Panc1 (cell line): ENCODE measurements around the gene FCGBP.
"Not testable (repeated sequence)": the region's sequence is repeated elsewhere in the genome, so short reads cannot be mapped to it uniquely, and the experiment has no call there.

Experiments used
- CTCF ChIP-seq: fragments of 450-650 bp; IDR thresholded peaks from 2 replicates; pipeline ENCODE4 v1.5.1; 2017; ENCODE audit warnings: mild to moderate bottlenecking
- POLR2AphosphoS5 ChIP-seq: IDR thresholded peaks from 2 replicates; pipeline ENCODE4 v1.6.1; 2012; ENCODE audit warnings: mild to moderate bottlenecking, low read depth, low read length, moderate library complexity
- TCF7L2 ChIP-seq: IDR thresholded peaks from 2 replicates; pipeline ENCODE4 v1.6.1; 2011; ENCODE audit warnings: mild to moderate bottlenecking, low read depth, low read length, inconsistent platforms
- TF ChIP-seq, protein P1 (sequence below), 2 experiments: IDR thresholded peaks; 2 replicates each; pipeline ENCODE4 v1.6.1; 2011 to 2012; ENCODE audit warnings: low read depth in 2 of 2, control low read depth in 1 of 2, low read length in 1 of 2, mild to moderate bottlenecking in 1 of 2, moderate library complexity in 1 of 2; ENCODE audit not compliant: insufficient read depth in 1 of 2

GRCh38 chr19:39892506-39892902, 41.9 kb downstream of the FCGBP start:
- not testable (repeated sequence) for TF ChIP-seq CTCF, POLR2AphosphoS5, TCF7L2
- TF ChIP-seq, protein P1, sequence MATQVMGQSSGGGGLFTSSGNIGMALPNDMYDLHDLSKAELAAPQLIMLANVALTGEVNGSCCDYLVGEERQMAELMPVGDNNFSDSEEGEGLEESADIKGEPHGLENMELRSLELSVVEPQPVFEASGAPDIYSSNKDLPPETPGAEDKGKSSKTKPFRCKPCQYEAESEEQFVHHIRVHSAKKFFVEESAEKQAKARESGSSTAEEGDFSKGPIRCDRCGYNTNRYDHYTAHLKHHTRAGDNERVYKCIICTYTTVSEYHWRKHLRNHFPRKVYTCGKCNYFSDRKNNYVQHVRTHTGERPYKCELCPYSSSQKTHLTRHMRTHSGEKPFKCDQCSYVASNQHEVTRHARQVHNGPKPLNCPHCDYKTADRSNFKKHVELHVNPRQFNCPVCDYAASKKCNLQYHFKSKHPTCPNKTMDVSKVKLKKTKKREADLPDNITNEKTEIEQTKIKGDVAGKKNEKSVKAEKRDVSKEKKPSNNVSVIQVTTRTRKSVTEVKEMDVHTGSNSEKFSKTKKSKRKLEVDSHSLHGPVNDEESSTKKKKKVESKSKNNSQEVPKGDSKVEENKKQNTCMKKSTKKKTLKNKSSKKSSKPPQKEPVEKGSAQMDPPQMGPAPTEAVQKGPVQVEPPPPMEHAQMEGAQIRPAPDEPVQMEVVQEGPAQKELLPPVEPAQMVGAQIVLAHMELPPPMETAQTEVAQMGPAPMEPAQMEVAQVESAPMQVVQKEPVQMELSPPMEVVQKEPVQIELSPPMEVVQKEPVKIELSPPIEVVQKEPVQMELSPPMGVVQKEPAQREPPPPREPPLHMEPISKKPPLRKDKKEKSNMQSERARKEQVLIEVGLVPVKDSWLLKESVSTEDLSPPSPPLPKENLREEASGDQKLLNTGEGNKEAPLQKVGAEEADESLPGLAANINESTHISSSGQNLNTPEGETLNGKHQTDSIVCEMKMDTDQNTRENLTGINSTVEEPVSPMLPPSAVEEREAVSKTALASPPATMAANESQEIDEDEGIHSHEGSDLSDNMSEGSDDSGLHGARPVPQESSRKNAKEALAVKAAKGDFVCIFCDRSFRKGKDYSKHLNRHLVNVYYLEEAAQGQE (IDR thresholded peaks at IDR 0.05; ENCODE audit: insufficient read depth in 1 of 2, low read depth in 2 of 2, low read length in 1 of 2): not testable (repeated sequence)
